H1 (cell line): ENCODE measurements around the gene WDFY3. TPM values are rescaled to one million over a fixed set of nuclear protein-coding genes. Genes with fewer than 3 reads are reported as not detected.

ENCODE experiments used
- CTCF ChIA-PET: fragments of 300-600 bp; sonication (Branson Sonifier 250); formaldehyde crosslinking; loops from one replicate; lab custom pipeline; 2021; ENCODE audit not compliant: partially characterized antibody; lab: Charles Lee
- POLR2A ChIA-PET: fragments of 300-600 bp; sonication (Branson Sonifier 250); formaldehyde crosslinking; loops from one replicate; lab custom pipeline; 2021; ENCODE audit warnings: inconsistent platforms; ENCODE audit not compliant: partially characterized antibody; lab: Charles Lee
- DNase-seq, 2 experiments: peaks; one replicate each; pipeline versions ENCODE4 v3.0.0 to v3.0.0-alpha.2; 2010 to 2022; ENCODE audit warnings: low spot score in 2 of 2, low read depth in 1 of 2, mixed read lengths in 1 of 2
- FAIRE-seq: peaks from 2 replicates; lab custom pipeline; 2011; peaks lifted over from hg19 to GRCh38; lab: Jason Lieb, UNC
- H2AFZ ChIP-seq: 2 replicates; pipeline ENCODE4 v1.8.1; 2012; ENCODE audit warnings: low read length, inconsistent platforms
- H2AK5ac ChIP-seq: 2 replicates; pipeline ENCODE4 v1.6.1; 2013; ENCODE audit warnings: low read depth, low read length
- H2BK120ac ChIP-seq: replicated peaks from 2 replicates; pipeline ENCODE3; 2013; ENCODE audit warnings: low read depth, low read length, inconsistent platforms
- H2BK12ac ChIP-seq: 2 replicates; pipeline ENCODE4 v1.6.1; 2013; ENCODE audit warnings: low read depth, low read length
- H2BK15ac ChIP-seq: 2 replicates; pipeline ENCODE4 v1.6.1; 2013; ENCODE audit warnings: low read length
- H2BK20ac ChIP-seq: 2 replicates; pipeline ENCODE4 v1.6.1; 2013; ENCODE audit warnings: low read length
- H2BK5ac ChIP-seq: 2 replicates; pipeline ENCODE4 v1.6.1; 2013; ENCODE audit warnings: low read depth, low read length
- H3K14ac ChIP-seq: 2 replicates; pipeline ENCODE4 v1.6.1; 2013; ENCODE audit warnings: inconsistent platforms; ENCODE audit not compliant: insufficient read length
- H3K18ac ChIP-seq: 2 replicates; pipeline ENCODE4 v1.6.1; 2013; ENCODE audit warnings: low read length; ENCODE audit errors: extremely low read depth
- H3K23ac ChIP-seq: 2 replicates; pipeline ENCODE4 v1.6.1; 2013; ENCODE audit warnings: inconsistent platforms; ENCODE audit not compliant: insufficient read length
- H3K23me2 ChIP-seq: 2 replicates; pipeline ENCODE4 v1.6.1; 2013; ENCODE audit warnings: low read depth, low read length
- H3K27ac ChIP-seq: 2 replicates; pipeline ENCODE4 v1.6.1; 2011; ENCODE audit warnings: low read depth, low read length, inconsistent platforms
- H3K27me3 ChIP-seq, 4 experiments: replicated peaks in 1 of 4; 1 replicate in 1 of 4; 2 replicates in 3 of 4; pipeline versions ENCODE4 v1.6.1 to v1.8.1; 2011 to 2013; ENCODE audit warnings: low read length in 3 of 4, mild to moderate bottlenecking in 3 of 4, inconsistent platforms in 2 of 4, mixed read lengths in 2 of 4, moderate library complexity in 1 of 4; ENCODE audit not compliant: control insufficient read depth in 3 of 4, insufficient read depth in 3 of 4; ENCODE audit errors: extremely low read depth in 1 of 4
- H3K36me3 ChIP-seq, 4 experiments: 2 replicates each; pipeline versions ENCODE4 v1.6.1 to v1.8.1; 2011 to 2013; ENCODE audit warnings: mild to moderate bottlenecking in 4 of 4, low read length in 3 of 4, moderate library complexity in 2 of 4, control low read depth in 1 of 4, inconsistent platforms in 1 of 4; ENCODE audit not compliant: insufficient read depth in 4 of 4, control insufficient read depth in 2 of 4
- H3K4ac ChIP-seq: replicated peaks from 2 replicates; pipeline ENCODE3; 2013; ENCODE audit warnings: low read length, low read depth, mixed read lengths, inconsistent platforms; ENCODE audit not compliant: insufficient read length
- H3K4me1 ChIP-seq, 4 experiments: replicated peaks in 1 of 4; 1 replicate in 1 of 4; 2 replicates in 3 of 4; pipeline versions ENCODE4 v1.6.1 to v1.8.1; 2011 to 2013; ENCODE audit warnings: low read length in 3 of 4, inconsistent platforms in 2 of 4, mixed read lengths in 1 of 4; ENCODE audit not compliant: insufficient read depth in 4 of 4, control insufficient read depth in 3 of 4
- H3K4me2 ChIP-seq, 2 experiments: 2 replicates each; pipeline versions ENCODE4 v1.6.1 to v1.8.1; 2011 to 2013; ENCODE audit warnings: low read depth in 2 of 2, low read length in 2 of 2, control low read depth in 1 of 2, inconsistent platforms in 1 of 2, mild to moderate bottlenecking in 1 of 2; ENCODE audit not compliant: insufficient read depth in 1 of 2
- H3K4me3 ChIP-seq, 4 experiments: fragments of 200-600, 300-600 bp in 1 of 4; sonication (generic), shearing (Covaris generic), sonication (Bioruptor Twin) in 1 of 4; 2 replicates each; pipeline versions ENCODE4 v1.5.1 to v1.8.1; 2011 to 2016; ENCODE audit warnings: low read length in 4 of 4, low read depth in 3 of 4, control low read depth in 2 of 4, inconsistent platforms in 2 of 4, mild to moderate bottlenecking in 2 of 4, mixed read lengths in 1 of 4, moderate library complexity in 1 of 4; ENCODE audit not compliant: insufficient read depth in 2 of 4; ENCODE audit errors: extremely low read depth in 1 of 4
- H3K56ac ChIP-seq: replicated peaks from 2 replicates; pipeline ENCODE3; 2013; ENCODE audit warnings: low read depth, mild to moderate bottlenecking, mixed read lengths, low read length, inconsistent platforms; ENCODE audit not compliant: insufficient read length
- H3K79me1 ChIP-seq: 2 replicates; pipeline ENCODE4 v1.6.1; 2013; ENCODE audit warnings: low read depth, low read length, control low read depth
- H3K79me2 ChIP-seq, 2 experiments: 2 replicates each; pipeline versions ENCODE4 v1.6.1 to v1.8.1; 2012 to 2013; ENCODE audit warnings: low read length in 2 of 2, mild to moderate bottlenecking in 2 of 2, inconsistent platforms in 1 of 2; ENCODE audit not compliant: insufficient read depth in 2 of 2, control insufficient read depth in 1 of 2
- H3K9ac ChIP-seq, 4 experiments: replicated peaks in 1 of 4; 1 replicate in 1 of 4; 2 replicates in 3 of 4; pipeline versions ENCODE4 v1.6.1 to v1.8.1; 2011 to 2013; ENCODE audit warnings: low read depth in 3 of 4, low read length in 3 of 4, control low read depth in 2 of 4, mild to moderate bottlenecking in 2 of 4, moderate library complexity in 2 of 4, inconsistent platforms in 1 of 4; ENCODE audit errors: extremely low read depth in 1 of 4
- H3K9me3 ChIP-seq, 2 experiments: 2 replicates each; pipeline versions ENCODE4 v1.6.1 to v1.8.1; 2012 to 2013; ENCODE audit warnings: mild to moderate bottlenecking in 2 of 2, moderate library complexity in 2 of 2, control low read depth in 1 of 2, inconsistent platforms in 1 of 2, low read depth in 1 of 2, low read length in 1 of 2, mixed read lengths in 1 of 2; ENCODE audit not compliant: insufficient read depth in 2 of 2
- H4K20me1 ChIP-seq, 2 experiments: replicated peaks in 1 of 2; 2 replicates each; pipeline versions ENCODE3 to v1.8.1; 2011 to 2013; ENCODE audit warnings: inconsistent platforms in 2 of 2, low read length in 2 of 2, mild to moderate bottlenecking in 1 of 2; ENCODE audit not compliant: insufficient read depth in 2 of 2, control insufficient read depth in 1 of 2
- H4K5ac ChIP-seq: 2 replicates; pipeline ENCODE4 v1.6.1; 2013; ENCODE audit warnings: low read length, low read depth, mixed read lengths, inconsistent platforms; ENCODE audit not compliant: insufficient read length
- H4K8ac ChIP-seq: 2 replicates; pipeline ENCODE4 v1.8.0; 2013; ENCODE audit warnings: mild to moderate bottlenecking, moderate library complexity, low read length, inconsistent platforms; ENCODE audit not compliant: insufficient read depth; ENCODE audit errors: extremely low read depth
- H4K91ac ChIP-seq: replicated peaks from 2 replicates; pipeline ENCODE3; 2013; ENCODE audit warnings: low read length, mixed read lengths, inconsistent platforms; ENCODE audit not compliant: insufficient read length
- BRCA1 ChIP-seq: IDR thresholded peaks from 2 replicates; pipeline ENCODE4 v1.6.1; 2012; ENCODE audit warnings: low read depth, low read length, improper control_type of control experiment
- HDAC2 ChIP-seq, 2 experiments: fragments of 300-600 bp in 1 of 2; sonication (generic) in 1 of 2; IDR thresholded peaks; 2 replicates each; pipeline ENCODE4 v1.6.1; 2011 to 2012; ENCODE audit warnings: low read depth in 2 of 2, low read length in 2 of 2, mild to moderate bottlenecking in 2 of 2, moderate library complexity in 2 of 2, borderline replicate concordance in 1 of 2, inconsistent platforms in 1 of 2
- MAFK ChIP-seq: IDR thresholded peaks from 2 replicates; pipeline ENCODE4 v1.6.1; 2012; ENCODE audit warnings: low read depth, mild to moderate bottlenecking, improper control_type of control experiment, low read length
- NANOG ChIP-seq: IDR thresholded peaks from 2 replicates; pipeline ENCODE4 v1.6.1; 2011; ENCODE audit warnings: low read length, low read depth, mild to moderate bottlenecking, inconsistent platforms; ENCODE audit not compliant: insufficient read depth, poor library complexity, severe bottlenecking
- NRF1 ChIP-seq: IDR thresholded peaks from 2 replicates; pipeline ENCODE4 v1.6.1; 2011; ENCODE audit warnings: mild to moderate bottlenecking, low read depth, low read length, improper control_type of control experiment
- SIX5 ChIP-seq: IDR thresholded peaks from 2 replicates; pipeline ENCODE4 v1.6.1; 2011; ENCODE audit warnings: mild to moderate bottlenecking, low read depth, low read length
- polyA plus RNA-seq, 7 experiments: library from polyadenylated mRNA; depleted of rRNA in 3 of 7; stranded (reverse) in 5 of 7; unstranded in 2 of 7; fragments of >200 nt in 5 of 7; fragments of 200-250 nt in 2 of 7; gene quantifications; 1 replicate in 5 of 7; 2 replicates in 1 of 7; 4 replicates in 1 of 7; pipeline versions ENCODE4 v1.2.1 to v1.2.3, GENCODE V29; 2011 to 2013; ENCODE audit warnings: missing spikeins in 2 of 7, mixed read lengths in 2 of 7
- total RNA-seq: library from RNA; stranded (reverse); fragmentation: NEBNext Ultra II Directional; extraction: Animal tissue kit (Norgen Biotek cat#: 25700); gene quantifications from 2 replicates; pipeline ENCODE4 v1.2.1, GENCODE V29; 2021

WDFY3 gene
- total and polyA plus RNA-seq, 2 of the 8 experiments (the other 6 are each of a cell fraction or from before 2014, with no cell fraction given): 25.6 to 62.4 TPM

DNA sequence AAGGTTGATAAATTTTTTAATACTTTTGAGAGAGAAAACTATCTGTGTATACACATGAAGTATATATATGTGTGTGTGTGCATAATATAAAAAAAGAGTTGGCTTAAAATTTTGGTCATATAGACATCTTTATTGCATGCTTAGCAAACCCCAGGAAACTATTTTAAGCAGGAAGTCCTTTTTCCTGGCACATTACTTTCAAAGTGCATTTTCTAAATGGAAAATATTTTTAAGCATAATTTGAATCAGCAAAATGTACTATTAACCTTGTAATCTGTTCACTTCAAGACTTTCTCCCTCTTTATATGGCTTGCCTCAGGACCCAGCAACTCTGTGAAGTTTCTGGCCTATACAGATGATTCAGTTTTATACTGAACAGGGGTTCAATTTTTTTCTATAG, 277.3 kb downstream of the WDFY3 start:
- H3K23ac ChIP-seq: no peak overlapping the region
- H3K18ac ChIP-seq: no peak overlapping the region
- no peak overlapping the region for H2BK20ac ChIP-seq
- no peak overlapping the region for H2BK15ac ChIP-seq
- CTCF ChIA-PET: interaction anchor here (1.6 kb wide), 1 partner anchor 11 kb away, joined by 4 read pairs; no protein-coding TSS in a partner anchor
- no peaks in the 10 kb centered on the region for H4K20me1 ChIP-seq
- peaks cover 0 to 4% (median 0%) of the 10 kb centered on the region in 4 experiments; a peak in 2 of 7 replicates for H3K4me1 ChIP-seq
- H3K4me3 ChIP-seq: no peak overlapping the region
- H3K4me2 ChIP-seq: no peak overlapping the region
- POLR2A ChIA-PET: no interaction called here
- no peaks in the 10 kb centered on the region for H3K79me1 ChIP-seq
- H2BK5ac ChIP-seq: no peak overlapping the region
- no peak overlapping the region for H2AFZ ChIP-seq
- H3K14ac ChIP-seq: no peak overlapping the region
- DNase-seq: no peak
- H3K27ac ChIP-seq: no peak overlapping the region
- no peak overlapping the region for H4K91ac ChIP-seq
- H4K5ac ChIP-seq: no peak overlapping the region
- H3K4ac ChIP-seq: no peak overlapping the region
- H3K27me3 ChIP-seq: no peaks in the 10 kb centered on the region
- no peak overlapping the region for H2BK120ac ChIP-seq
- H3K36me3 ChIP-seq: peaks cover 3 to 33% (median 19%) of the 10 kb centered on the region in 4 experiments; a peak in 7 of 8 replicates
- TF ChIP-seq BRCA1 (no peak), HDAC2 (IDR thresholded peaks at IDR 0.05; ENCODE audit: borderline replicate concordance in 1 of 2, low read depth in 2 of 2, low read length in 2 of 2) (no peak), NANOG (no peak), NRF1 (no peak), MAFK (no peak), SIX5 (no peak)
- FAIRE-seq: no peak
- H3K9ac ChIP-seq: no peak overlapping the region
- no peaks in the 10 kb centered on the region for H3K79me2 ChIP-seq
- no peak overlapping the region for H4K8ac ChIP-seq
- H2BK12ac ChIP-seq: no peak overlapping the region
- H3K56ac ChIP-seq: no peak overlapping the region
- H3K9me3 ChIP-seq: no peaks in the 10 kb centered on the region
- H3K23me2 ChIP-seq: no peaks in the 10 kb centered on the region
- H2AK5ac ChIP-seq: no peak overlapping the region
